HepG2 (cell line): ENCODE measurements around the gene ZNF3. TPM values are rescaled to one million over a fixed set of nuclear protein-coding genes. Genes with fewer than 3 reads are reported as not detected.

Experiments used
- ATRX ChIP-seq: sonication (generic); formaldehyde crosslinking; IDR thresholded peaks from 2 replicates; pipeline ENCODE4 v1.4.0; 2020; ENCODE audit warnings: missing genetic modification reagents, borderline replicate concordance
- CEBPG ChIP-seq: IDR thresholded peaks from 2 replicates; pipeline ENCODE4 v1.6.1; 2016
- IRF2 ChIP-seq: IDR thresholded peaks from 2 replicates; pipeline ENCODE4 v1.6.1; 2018; ENCODE audit warnings: missing genetic modification reagents, missing compliant biosample characterization
- IRX3 ChIP-seq: sonication (generic); formaldehyde crosslinking; IDR thresholded peaks from 2 replicates; pipeline ENCODE4 v1.8.1; 2023; ENCODE audit warnings: mild to moderate bottlenecking, low read depth, missing genetic modification reagents, borderline replicate concordance
- JDP2 ChIP-seq: sonication (generic); formaldehyde crosslinking; IDR thresholded peaks from 2 replicates; pipeline ENCODE4 v1.8.1; 2022; ENCODE audit warnings: missing genetic modification reagents, borderline replicate concordance
- MAFF ChIP-seq: IDR thresholded peaks from 2 replicates; pipeline ENCODE4 v1.6.1; 2011; ENCODE audit warnings: low read depth, low read length, improper control_type of control experiment
- NCOA1 ChIP-seq: sonication (generic); formaldehyde crosslinking; IDR thresholded peaks from 2 replicates; pipeline ENCODE4 v1.9.0; 2021; ENCODE audit warnings: missing genetic modification reagents
- SIX4 ChIP-seq: sonication (generic); formaldehyde crosslinking; IDR thresholded peaks from 2 replicates; pipeline ENCODE4 v1.4.0; 2020; ENCODE audit warnings: missing genetic modification reagents
- TRAFD1 ChIP-seq: sonication (generic); formaldehyde crosslinking; IDR thresholded peaks from 2 replicates; pipeline ENCODE4 v1.5.1; 2020; ENCODE audit warnings: missing genetic modification reagents, mild to moderate bottlenecking, borderline replicate concordance
- ZBTB20 ChIP-seq: sonication (generic); formaldehyde crosslinking; IDR thresholded peaks from 2 replicates; pipeline ENCODE4 v1.8.1; 2023; ENCODE audit warnings: missing genetic modification reagents, low read depth, mild to moderate bottlenecking, borderline replicate concordance
- ZBTB33 ChIP-seq: sonication (generic); formaldehyde crosslinking; IDR thresholded peaks from 2 replicates; pipeline ENCODE4 v1.4.0; 2020; ENCODE audit warnings: missing genetic modification reagents
- ZFP62 ChIP-seq: sonication (generic); formaldehyde crosslinking; IDR thresholded peaks from 2 replicates; pipeline ENCODE4 v1.4.0; 2020; ENCODE audit warnings: missing genetic modification reagents
- ZNF225 ChIP-seq: sonication (generic); formaldehyde crosslinking; IDR thresholded peaks from 2 replicates; pipeline ENCODE4 v1.4.0; 2020; ENCODE audit warnings: mild to moderate bottlenecking, missing genetic modification reagents
- ZNF510 ChIP-seq: sonication (generic); formaldehyde crosslinking; IDR thresholded peaks from 2 replicates; pipeline ENCODE4 v1.4.0; 2020; ENCODE audit warnings: low read depth, mild to moderate bottlenecking, missing genetic modification reagents
- ZNF891 ChIP-seq: sonication (generic); formaldehyde crosslinking; IDR thresholded peaks from 2 replicates; pipeline ENCODE4 v1.5.0; 2020; ENCODE audit warnings: mild to moderate bottlenecking, missing genetic modification reagents
- polyA plus RNA-seq, 8 experiments: library from polyadenylated mRNA; depleted of rRNA in 3 of 8; stranded (reverse) in 7 of 8; unstranded in 1 of 8; fragments of >200 nt; fragmentation: Illumina TruSeq in 4 of 8; extraction: Trizol in 4 of 8; gene quantifications; 2 replicates each; pipeline versions ENCODE4 v1.2.1 to v1.2.3, GENCODE V29; 2011 to 2016; ENCODE audit warnings: low read depth in 4 of 8, missing spikeins in 1 of 8, mixed read lengths in 1 of 8; ENCODE audit not compliant: insufficient read depth in 1 of 8
- total RNA-seq, 5 experiments: library from RNA; depleted of rRNA; stranded (reverse); fragments of >200 nt; fragmentation: Illumina TruSeq; extraction: Trizol; gene quantifications; 2 replicates each; pipeline ENCODE4 v1.2.3, GENCODE V29; 2016; ENCODE audit warnings: low read depth in 1 of 5
- TF ChIP-seq, protein P1 (sequence below): IDR thresholded peaks from 2 replicates; pipeline ENCODE4 v1.6.1; 2016
- TF ChIP-seq, protein P2 (sequence below): sonication (generic); formaldehyde crosslinking; IDR thresholded peaks from 2 replicates; pipeline ENCODE4 v1.5.1; 2020; ENCODE audit warnings: missing genetic modification reagents, mild to moderate bottlenecking, borderline replicate concordance
- TF ChIP-seq, protein P3 (sequence below): sonication (generic); formaldehyde crosslinking; IDR thresholded peaks from 2 replicates; pipeline ENCODE4 v1.4.0; 2020; ENCODE audit warnings: missing genetic modification reagents
- TF ChIP-seq, protein P4 (sequence below): sonication (generic); formaldehyde crosslinking; IDR thresholded peaks from 2 replicates; pipeline ENCODE4 v1.5.0; 2020; ENCODE audit warnings: mild to moderate bottlenecking, missing genetic modification reagents

The ZNF3 gene
- total and polyA plus RNA-seq, 2 of the 13 experiments (the other 11 are each of a cell fraction or from before 2014, with no cell fraction given), result 33.7 to 56.9 TPM

- TF ChIP-seq ZBTB33 (peak; percentile 33; the same call in 1 of the 2 replicates), ZFP62 (CRISPR knock-in tag) (no peak), IRF2 (CRISPR knock-in tag) (peak; percentile 83; the same call in 1 of the 2 replicates), JDP2 (CRISPR knock-in tag) (peak; percentile 60; the same call in 1 of the 2 replicates), MAFF (no peak), CEBPG (CRISPR knock-in tag) (no peak), ZNF891 (peak; percentile 85; the same call in 1 of the 2 replicates), NCOA1 (CRISPR knock-in tag) (peak; percentile 79; the same call in 1 of the 2 replicates), ATRX (CRISPR knock-in tag) (no peak), SIX4 (CRISPR knock-in tag) (peak; percentile 44; the same call in 1 of the 2 replicates), IRX3 (CRISPR knock-in tag) (0 out of 2 replicates have a peak, but pooled peaks have one; percentile 91), ZBTB20 (CRISPR knock-in tag) (0 out of 2 replicates have a peak, but pooled peaks have one; percentile 24), TRAFD1 (no peak; the same call in 1 of the 2 replicates), ZNF510 (peak; percentile 84; the same call in 1 of the 2 replicates), ZNF225 (peak; percentile 80)
- TF ChIP-seq, protein P1, sequence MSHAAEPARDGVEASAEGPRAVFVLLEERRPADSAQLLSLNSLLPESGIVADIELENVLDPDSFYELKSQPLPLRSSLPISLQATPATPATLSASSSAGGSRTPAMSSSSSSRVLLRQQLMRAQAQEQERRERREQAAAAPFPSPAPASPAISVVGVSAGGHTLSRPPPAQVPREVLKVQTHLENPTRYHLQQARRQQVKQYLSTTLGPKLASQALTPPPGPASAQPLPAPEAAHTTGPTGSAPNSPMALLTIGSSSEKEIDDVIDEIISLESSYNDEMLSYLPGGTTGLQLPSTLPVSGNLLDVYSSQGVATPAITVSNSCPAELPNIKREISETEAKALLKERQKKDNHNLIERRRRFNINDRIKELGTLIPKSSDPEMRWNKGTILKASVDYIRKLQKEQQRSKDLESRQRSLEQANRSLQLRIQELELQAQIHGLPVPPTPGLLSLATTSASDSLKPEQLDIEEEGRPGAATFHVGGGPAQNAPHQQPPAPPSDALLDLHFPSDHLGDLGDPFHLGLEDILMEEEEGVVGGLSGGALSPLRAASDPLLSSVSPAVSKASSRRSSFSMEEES, result peak; percentile 76; the same call in 1 of the 2 replicates
- TF ChIP-seq, protein P2, sequence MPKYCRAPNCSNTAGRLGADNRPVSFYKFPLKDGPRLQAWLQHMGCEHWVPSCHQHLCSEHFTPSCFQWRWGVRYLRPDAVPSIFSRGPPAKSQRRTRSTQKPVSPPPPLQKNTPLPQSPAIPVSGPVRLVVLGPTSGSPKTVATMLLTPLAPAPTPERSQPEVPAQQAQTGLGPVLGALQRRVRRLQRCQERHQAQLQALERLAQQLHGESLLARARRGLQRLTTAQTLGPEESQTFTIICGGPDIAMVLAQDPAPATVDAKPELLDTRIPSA (CRISPR knock-in tag), result peak; percentile 80; the same call in 1 of the 2 replicates
- TF ChIP-seq, protein P3, sequence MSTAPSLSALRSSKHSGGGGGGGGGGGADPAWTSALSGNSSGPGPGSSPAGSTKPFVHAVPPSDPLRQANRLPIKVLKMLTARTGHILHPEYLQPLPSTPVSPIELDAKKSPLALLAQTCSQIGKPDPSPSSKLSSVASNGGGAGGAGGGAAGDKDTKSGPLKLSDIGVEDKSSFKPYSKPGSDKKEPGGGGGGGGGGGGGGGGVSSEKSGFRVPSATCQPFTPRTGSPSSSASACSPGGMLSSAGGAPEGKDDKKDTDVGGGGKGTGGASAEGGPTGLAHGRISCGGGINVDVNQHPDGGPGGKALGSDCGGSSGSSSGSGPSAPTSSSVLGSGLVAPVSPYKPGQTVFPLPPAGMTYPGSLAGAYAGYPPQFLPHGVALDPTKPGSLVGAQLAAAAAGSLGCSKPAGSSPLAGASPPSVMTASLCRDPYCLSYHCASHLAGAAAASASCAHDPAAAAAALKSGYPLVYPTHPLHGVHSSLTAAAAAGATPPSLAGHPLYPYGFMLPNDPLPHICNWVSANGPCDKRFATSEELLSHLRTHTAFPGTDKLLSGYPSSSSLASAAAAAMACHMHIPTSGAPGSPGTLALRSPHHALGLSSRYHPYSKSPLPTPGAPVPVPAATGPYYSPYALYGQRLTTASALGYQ (CRISPR knock-in tag), result peak; percentile 44
- TF ChIP-seq, protein P4, sequence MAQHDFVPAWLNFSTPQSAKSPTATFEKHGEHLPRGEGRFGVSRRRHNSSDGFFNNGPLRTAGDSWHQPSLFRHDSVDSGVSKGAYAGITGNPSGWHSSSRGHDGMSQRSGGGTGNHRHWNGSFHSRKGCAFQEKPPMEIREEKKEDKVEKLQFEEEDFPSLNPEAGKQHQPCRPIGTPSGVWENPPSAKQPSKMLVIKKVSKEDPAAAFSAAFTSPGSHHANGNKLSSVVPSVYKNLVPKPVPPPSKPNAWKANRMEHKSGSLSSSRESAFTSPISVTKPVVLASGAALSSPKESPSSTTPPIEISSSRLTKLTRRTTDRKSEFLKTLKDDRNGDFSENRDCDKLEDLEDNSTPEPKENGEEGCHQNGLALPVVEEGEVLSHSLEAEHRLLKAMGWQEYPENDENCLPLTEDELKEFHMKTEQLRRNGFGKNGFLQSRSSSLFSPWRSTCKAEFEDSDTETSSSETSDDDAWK, result no peak
These were observed 7.3 kb upstream of the ZNF3 start, which contains the start of gene COPS6 (continued) for GRCh38 chr7:100088621-100089457.
